HG03175 (cell line): Measurements from ENCODE around the gene SHROOM1.

Experiments
- ATAC-seq: cut with Tn5 transposase; IDR thresholded peaks from one replicate; pipeline ENCODE4 v1.9.1; 2021; ENCODE audit warnings: mild to moderate bottlenecking, moderate library complexity; ENCODE audit not compliant: unreplicated experiment

The SHROOM1 gene

DNA sequence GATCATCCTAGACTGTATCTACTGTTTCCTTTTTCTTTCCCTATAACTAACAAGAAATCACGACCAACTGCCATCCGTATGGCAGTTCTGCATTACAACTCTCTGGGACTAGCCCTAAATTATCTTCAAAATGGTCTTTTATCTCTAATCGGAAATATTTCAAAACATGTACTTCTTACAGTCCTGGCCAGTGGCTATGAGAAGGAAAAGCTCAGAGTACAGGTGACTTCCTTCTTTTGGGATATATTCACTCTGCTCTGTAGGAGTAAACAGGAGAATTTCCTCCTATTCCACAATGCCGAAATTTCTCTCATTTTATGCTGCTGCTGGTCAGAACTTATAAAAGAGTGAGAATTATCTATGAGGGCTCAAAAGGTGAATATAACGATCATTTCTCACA lies 51.6 kb downstream of the SHROOM1 start:
- ATAC-seq, result no peak

DNA sequence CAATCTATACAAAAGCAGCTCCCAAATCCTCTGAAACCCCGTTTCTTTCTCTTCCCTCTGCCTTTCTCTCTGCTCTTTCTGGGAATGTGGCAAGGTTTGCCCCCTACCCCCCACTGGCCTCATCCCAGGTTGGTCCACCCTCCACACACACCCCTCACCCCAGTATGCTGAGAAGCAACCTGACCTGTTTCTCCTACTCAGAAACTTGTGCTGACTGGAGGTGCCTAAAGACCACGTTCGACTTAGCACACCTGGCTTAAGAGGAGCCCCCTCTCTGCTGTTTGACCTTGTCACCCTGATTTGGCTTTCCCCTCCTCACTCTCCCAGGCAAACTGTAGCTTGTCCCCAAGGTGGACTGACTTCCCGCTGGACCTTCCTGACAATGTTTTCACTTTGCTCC lies 52.3 kb downstream of the SHROOM1 start:
- no peak for ATAC-seq

DNA sequence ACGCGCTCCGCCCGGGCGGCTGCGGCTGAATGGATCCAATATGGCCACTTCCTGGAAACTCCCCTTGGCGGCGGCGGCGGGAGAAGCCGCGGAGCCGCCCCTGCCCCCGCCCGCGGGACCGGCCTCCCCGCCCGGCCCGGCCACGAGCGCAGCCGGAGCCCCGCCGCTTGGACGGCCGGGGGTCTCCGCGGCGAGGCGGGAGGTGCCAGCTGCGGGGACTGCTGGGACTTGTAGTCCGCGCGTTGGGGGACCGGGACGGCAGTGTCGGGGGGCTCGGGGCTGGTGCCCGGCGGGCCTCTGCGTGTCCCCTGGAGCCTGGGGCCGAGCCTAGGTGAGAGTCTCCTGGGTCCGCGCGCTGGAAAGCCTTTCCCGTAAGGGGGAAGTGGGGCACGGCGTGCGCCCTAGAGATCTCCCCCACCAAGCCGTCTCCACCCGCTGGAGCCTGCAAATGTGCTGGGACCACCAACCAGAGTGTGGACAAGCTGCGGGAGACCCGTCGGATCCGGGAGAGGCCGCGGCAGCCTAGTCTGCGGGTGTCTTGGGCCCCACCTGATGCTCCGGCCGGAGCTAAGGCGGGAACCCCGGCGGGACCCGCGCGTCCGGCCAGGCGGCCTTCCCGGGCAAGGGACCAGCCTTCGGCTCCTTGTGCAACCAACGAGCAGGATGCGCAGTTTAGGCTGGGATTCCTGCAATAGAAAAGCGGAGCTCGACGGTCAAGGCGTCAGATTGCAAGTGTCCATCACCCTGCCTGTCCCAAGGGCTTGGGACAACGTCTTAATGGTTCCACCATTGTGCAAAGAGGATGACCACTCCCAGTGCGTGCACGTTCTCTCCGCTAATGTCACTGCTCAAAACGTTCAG lies 53.0 kb downstream of the SHROOM1 start, which contains the start of gene SEPTIN8:
Gene SEPTIN8, minus strand, starts transcription at position 31 of the 861 bp plus-strand sequence. CDS start 102 bp downstream, outside the sequence.
- ATAC-seq, result peak; percentile 64

DNA sequence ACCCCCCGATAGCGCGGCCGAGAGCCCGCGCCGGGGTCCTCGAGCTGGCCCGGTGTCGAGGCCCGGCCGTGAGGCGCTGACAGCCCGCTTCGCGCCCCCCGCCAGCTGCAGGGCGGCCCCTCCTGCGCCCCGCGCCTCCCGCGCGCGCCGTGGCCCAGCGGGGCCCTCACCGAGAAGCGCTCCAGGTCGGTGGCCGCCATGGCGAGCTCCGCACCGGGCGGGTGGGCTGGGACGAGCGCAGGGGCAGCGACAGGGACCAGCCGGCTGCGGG lies 53.6 kb downstream of the SHROOM1 start:
- ATAC-seq, result no peak

DNA sequence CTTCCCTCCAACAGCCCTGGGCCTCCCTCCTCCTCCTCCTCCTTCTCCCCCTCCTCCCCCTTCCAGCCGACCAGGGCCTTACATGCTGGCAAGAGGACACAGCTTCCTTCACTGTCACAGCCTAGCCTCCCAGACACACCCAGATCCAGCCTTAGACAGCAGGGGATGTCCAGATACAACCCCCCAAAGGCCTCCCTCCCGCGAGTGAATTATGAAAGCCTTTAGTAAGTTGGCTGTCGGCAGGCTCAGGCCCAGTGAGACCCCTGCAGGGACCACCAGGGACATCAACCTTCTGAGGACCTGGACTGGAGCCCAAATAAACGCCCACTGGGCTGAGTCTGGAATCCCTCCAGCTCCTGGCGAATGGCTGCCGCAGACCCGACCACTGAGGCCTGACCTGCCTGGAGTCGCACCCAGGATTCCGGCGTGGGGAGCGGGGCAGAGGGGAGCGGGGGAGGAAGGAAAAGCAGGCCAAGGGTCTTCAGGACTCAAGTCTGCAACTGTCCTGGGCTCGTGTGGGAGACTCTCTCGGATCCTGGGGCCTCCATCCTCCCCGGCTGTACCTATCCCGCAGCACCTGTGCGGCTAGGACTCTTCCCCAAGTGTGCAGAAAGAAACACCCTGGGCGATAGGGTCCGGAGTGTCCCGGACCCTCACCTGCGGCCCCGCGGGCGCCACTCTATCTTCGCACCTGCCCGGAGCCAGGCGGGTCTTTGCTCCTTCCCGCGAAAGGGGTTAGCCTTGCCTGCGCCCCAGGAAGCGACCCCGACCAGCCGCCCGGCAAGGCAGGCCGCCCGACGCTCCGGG lies 54.1 kb downstream of the SHROOM1 start:
- ATAC-seq, result peak; percentile 22

DNA sequence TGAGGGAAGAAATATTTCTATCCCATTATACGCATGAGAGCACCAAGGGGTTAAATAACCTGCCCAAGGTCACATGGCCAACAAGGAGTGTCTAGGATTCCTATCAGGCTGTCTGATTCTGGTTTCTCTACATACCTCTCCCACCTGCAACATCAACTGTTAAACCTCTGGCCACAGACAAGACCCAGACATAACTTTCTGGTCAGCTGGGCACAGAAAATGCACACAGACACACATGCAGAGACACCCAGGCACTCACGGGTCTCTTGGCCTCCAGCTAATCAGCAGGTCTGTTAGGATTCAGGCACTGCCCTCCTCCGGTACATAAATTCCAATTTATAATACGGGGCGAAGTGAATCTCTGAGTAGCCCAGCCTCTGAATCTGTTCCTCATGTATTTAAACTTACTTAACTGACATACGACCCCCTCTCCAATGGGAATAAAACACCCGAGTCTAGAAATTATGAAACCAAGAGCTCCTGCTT lies 54.9 kb downstream of the SHROOM1 start:
- ATAC-seq, result no peak

DNA sequence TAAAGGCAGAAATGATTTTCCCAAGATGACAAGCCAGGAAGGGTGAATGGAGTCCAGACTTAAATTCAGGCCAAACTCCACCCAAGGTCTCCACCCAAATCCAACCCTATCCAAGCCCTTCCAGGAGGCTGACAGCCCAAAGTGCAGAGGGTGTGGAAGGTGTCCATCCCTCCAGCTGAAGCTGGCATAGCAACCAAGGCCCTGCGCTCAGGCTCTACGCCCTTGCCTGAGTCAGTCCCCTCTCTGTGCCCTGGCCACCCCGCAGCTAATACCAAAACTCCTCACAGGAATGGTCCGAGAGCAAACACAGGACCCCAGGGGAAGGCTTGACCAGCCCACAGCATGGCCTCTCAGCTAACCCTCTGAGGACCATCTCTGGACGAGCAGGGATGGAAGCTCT lies 55.6 kb downstream of the SHROOM1 start:
- ATAC-seq, result no peak

DNA sequence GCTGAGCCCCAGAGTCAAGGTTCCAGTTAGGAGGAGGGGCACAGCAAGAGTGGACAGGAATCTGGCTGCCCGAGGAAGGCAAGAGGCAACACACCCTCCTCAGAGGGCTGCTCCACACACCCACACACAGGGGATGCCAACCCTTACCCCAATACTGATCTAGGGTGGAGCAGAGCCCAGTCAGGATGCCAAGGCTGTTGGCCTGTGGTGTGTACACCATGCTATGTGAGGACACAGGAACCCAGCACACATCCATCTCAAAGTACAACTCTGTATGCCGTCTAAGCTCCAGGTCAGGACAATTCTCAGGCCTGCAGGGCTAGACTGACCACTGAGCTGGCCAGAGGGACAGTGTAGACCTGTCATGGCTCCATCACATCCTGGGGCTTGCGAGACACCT lies 56.0 kb downstream of the SHROOM1 start:
- no peak for ATAC-seq

DNA sequence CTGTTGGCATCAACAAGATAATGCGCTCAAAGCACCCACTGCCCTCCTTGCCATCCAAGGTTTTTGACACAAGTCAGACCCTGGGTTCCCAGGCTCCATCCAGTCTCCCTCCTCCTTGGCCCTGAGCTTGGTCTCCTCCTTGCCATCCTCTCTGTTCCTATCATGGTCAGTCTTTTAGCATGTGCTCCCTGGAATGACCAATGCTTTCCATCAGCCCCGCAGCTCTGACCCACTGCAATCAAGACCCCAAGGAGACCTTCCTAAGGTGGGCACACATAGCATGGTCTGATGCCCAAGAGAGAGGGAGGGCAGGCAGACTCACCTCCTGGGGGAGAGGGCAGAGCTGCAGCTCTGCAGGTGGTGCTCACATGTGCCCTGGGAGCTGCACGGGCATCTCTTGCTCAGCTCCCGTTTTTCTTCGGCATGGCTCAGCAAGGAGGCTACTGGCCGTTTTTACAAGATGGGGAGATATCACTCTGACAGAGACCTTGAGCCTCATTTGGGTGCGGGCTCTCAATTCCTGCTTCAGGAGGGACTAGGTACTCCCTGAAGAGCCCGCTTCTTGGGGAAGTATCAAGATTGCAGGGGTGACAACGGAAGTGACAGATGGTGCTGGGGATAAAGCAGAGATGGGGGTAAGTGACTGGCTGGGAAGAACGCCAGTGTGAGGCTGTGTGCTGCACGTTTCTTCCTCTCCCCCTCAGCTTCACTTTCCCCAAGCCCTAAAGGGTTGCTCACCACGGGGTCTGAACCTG lies 56.7 kb downstream of the SHROOM1 start:
- no peak for ATAC-seq

DNA sequence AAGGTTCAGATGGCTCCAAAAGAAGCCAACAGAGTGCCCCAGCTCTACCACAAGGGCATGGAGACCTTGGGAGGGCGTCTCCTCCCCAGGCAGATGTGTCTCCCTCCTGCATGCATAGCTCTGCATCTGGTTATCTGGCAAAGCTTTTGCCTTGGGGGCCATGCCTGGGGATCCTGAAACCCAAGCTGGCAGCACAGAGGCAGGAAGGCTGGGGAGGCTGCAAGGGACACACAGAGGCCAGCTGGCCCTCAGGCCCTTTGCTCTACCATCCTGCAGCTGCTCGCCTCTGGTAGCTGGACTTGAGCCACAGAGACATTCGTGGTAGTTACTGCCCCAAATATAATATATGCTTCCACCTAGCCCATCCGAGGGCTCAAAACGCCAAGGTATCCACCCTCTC lies 57.3 kb downstream of the SHROOM1 start:
- no peak for ATAC-seq

DNA sequence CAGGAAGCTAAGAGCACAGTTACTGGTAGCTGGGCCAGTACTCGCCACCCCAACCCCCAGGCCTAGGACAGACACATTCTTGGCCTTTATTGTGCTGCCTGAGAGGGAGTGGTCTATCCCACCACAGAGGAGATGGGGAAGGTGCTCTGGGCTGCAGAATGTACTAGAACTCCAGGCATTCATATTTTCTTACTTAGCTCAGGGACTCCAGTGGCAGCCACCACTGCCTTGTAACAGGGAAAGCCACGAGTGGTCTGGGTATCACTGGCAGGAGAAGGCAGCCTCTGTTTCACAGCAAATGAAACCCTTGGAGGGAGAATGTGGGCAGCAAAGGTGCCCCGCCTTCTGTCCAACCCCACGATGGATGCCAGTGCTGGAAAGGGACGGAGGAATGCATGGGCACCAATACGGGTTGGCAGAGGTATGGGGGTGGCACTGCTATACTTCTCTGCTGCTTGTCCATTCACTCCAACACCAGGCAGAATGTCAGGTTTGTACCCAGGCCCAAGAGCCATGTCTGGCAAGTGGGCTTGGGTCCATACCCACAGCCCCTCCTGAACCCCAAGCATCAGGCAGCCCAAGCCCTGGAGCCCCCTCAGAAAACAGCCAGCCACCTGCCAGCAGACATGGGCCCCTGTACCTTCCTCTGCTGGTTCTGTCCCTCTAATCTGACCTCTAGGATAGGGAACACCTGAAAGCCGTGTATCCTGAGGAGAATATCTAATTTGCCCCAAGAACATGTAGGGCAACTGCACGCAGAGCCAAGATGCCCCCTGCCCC lies 58.0 kb downstream of the SHROOM1 start:
- no peak for ATAC-seq
